Measurements from ENCODE around the gene ENDOV.

DNA sequence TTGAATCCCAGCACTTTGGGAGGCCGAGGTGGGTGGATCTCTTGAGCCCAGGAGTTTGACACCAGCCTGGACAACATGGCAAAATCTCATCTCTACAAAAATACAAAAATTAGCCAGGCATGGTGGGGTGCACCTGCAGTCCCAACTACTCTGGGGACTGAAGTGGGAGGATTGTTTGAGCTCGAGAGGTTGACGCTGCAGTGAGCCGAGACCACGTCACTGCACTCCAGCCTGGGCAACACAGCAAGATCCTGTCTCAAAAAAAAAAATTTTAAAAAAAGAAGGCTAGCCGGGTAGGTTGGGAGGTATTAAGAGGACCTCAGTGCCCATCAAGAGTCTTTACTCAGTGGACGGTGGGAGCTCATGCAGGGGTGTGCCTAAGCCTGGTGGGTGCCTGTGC is 65.3 kb downstream of the ENDOV start:
- TF ChIP-seq, protein P1, sequence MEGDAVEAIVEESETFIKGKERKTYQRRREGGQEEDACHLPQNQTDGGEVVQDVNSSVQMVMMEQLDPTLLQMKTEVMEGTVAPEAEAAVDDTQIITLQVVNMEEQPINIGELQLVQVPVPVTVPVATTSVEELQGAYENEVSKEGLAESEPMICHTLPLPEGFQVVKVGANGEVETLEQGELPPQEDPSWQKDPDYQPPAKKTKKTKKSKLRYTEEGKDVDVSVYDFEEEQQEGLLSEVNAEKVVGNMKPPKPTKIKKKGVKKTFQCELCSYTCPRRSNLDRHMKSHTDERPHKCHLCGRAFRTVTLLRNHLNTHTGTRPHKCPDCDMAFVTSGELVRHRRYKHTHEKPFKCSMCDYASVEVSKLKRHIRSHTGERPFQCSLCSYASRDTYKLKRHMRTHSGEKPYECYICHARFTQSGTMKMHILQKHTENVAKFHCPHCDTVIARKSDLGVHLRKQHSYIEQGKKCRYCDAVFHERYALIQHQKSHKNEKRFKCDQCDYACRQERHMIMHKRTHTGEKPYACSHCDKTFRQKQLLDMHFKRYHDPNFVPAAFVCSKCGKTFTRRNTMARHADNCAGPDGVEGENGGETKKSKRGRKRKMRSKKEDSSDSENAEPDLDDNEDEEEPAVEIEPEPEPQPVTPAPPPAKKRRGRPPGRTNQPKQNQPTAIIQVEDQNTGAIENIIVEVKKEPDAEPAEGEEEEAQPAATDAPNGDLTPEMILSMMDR (IDR thresholded peaks at IDR 0.05; ENCODE audit: low read depth, low read length, missing input control), result no peak
- TF ChIP-seq YY1 (IDR thresholded peaks at IDR 0.05), result no peak
- no peak for TF ChIP-seq SP1 (IDR thresholded peaks at IDR 0.05)
- no peak for TF ChIP-seq GABPA (IDR thresholded peaks at IDR 0.05 in 1 of 2, conservative IDR thresholded peaks at IDR 0.05 in 1 of 2)
- no peak for TF ChIP-seq JUND (IDR thresholded peaks at IDR 0.05)
- TF ChIP-seq RXRA (IDR thresholded peaks at IDR 0.05), result no peak
- TF ChIP-seq, protein P2, sequence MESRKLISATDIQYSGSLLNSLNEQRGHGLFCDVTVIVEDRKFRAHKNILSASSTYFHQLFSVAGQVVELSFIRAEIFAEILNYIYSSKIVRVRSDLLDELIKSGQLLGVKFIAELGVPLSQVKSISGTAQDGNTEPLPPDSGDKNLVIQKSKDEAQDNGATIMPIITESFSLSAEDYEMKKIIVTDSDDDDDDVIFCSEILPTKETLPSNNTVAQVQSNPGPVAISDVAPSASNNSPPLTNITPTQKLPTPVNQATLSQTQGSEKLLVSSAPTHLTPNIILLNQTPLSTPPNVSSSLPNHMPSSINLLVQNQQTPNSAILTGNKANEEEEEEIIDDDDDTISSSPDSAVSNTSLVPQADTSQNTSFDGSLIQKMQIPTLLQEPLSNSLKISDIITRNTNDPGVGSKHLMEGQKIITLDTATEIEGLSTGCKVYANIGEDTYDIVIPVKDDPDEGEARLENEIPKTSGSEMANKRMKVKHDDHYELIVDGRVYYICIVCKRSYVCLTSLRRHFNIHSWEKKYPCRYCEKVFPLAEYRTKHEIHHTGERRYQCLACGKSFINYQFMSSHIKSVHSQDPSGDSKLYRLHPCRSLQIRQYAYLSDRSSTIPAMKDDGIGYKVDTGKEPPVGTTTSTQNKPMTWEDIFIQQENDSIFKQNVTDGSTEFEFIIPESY (IDR thresholded peaks at IDR 0.05), result no peak
- TF ChIP-seq RAD21 (IDR thresholded peaks at IDR 0.05), result no peak
- TF ChIP-seq, protein P3, sequence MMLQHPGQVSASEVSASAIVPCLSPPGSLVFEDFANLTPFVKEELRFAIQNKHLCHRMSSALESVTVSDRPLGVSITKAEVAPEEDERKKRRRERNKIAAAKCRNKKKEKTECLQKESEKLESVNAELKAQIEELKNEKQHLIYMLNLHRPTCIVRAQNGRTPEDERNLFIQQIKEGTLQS (IDR thresholded peaks at IDR 0.05), result no peak
- no peak for TF ChIP-seq TAF1 (conservative IDR thresholded peaks at IDR 0.05)

Measured in liver (tissue), 3 donors.